NT2/D1 (cell line): ENCODE measurements around the gene NR1H3.

Experiments
- DNase-seq: peaks from one replicate; pipeline ENCODE4 v3.0.0-alpha.2; 2011; ENCODE audit warnings: low read depth, low spot score
- H3K27me3 ChIP-seq: 2 replicates; pipeline ENCODE4 v1.6.0; 2011; ENCODE audit warnings: mild to moderate bottlenecking; ENCODE audit not compliant: insufficient read length, insufficient read depth
- H3K36me3 ChIP-seq: 2 replicates; pipeline ENCODE4 v1.6.1; 2011; ENCODE audit warnings: mild to moderate bottlenecking, low read length, mixed read lengths; ENCODE audit not compliant: insufficient read depth, insufficient read length
- H3K4me1 ChIP-seq: 2 replicates; pipeline ENCODE4 v1.5.1; 2011; ENCODE audit not compliant: insufficient read depth, insufficient read length
- H3K4me3 ChIP-seq: 2 replicates; pipeline ENCODE4 v1.5.1; 2011; ENCODE audit warnings: low read depth; ENCODE audit not compliant: insufficient read length
- H3K9ac ChIP-seq: 2 replicates; pipeline ENCODE4 v1.6.0; 2011; ENCODE audit warnings: low read depth; ENCODE audit not compliant: insufficient read length
- H3K9me3 ChIP-seq: 2 replicates; pipeline ENCODE4 v1.5.1; 2011; ENCODE audit warnings: mild to moderate bottlenecking, low read length; ENCODE audit not compliant: insufficient read depth
- SUZ12 ChIP-seq: IDR thresholded peaks from 2 replicates; pipeline ENCODE4 v1.6.1; 2011; ENCODE audit not compliant: insufficient read length, insufficient read depth; ENCODE audit errors: extremely low read depth
- YY1 ChIP-seq: IDR thresholded peaks from 2 replicates; pipeline ENCODE4 v1.6.1; 2011; ENCODE audit not compliant: insufficient read length, insufficient read depth
- ZNF274 ChIP-seq: IDR thresholded peaks from 2 replicates; pipeline ENCODE4 v1.6.1; 2011; ENCODE audit warnings: mild to moderate bottlenecking, low read depth, low read length

The NR1H3 gene

DNA sequence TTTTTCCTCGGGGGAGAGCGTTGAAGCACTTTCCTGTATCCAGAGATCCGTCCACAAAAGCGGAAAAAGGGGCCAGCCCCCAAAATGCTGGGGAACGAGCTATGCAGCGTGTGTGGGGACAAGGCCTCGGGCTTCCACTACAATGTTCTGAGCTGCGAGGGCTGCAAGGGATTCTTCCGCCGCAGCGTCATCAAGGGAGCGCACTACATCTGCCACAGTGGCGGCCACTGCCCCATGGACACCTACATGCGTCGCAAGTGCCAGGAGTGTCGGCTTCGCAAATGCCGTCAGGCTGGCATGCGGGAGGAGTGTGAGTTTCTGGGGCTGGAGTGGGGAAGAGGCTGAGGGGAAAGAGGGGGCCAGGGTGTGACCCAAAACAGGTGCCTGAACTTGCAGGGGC lies 2.6 kb downstream of the NR1H3 start:
- DNase-seq = no peak
- Histone ChIP-seq H3K27me3 (no peaks in the 10 kb centered on the region), H3K4me1 (peaks cover 16% of the 10 kb centered on the region), H3K9ac (no peak overlapping the region), H3K4me3 (no peak overlapping the region), H3K36me3 (peaks cover 25% of the 10 kb centered on the region), H3K9me3 (no peaks in the 10 kb centered on the region)
- TF ChIP-seq SUZ12 (no peak), ZNF274 (no peak), YY1 (no peak)

DNA sequence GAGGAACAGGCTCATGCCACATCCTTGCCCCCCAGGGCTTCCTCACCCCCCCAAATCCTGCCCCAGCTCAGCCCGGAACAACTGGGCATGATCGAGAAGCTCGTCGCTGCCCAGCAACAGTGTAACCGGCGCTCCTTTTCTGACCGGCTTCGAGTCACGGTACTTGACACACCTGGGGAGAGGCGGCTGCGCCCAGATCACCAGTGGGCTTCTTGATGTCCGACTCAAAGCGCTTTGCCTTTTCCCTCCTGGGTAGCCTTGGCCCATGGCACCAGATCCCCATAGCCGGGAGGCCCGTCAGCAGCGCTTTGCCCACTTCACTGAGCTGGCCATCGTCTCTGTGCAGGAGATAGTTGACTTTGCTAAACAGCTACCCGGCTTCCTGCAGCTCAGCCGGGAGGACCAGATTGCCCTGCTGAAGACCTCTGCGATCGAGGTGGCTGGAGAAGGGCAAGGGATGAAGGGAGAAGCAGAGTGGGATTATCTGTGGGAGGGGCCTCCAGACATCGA lies 3.5 kb downstream of the NR1H3 start:
- Histone ChIP-seq H3K4me3 (no peak overlapping the region), H3K9ac (no peak overlapping the region), H3K27me3 (no peaks in the 10 kb centered on the region), H3K4me1 (peaks cover 16% of the 10 kb centered on the region), H3K36me3 (peaks cover 27% of the 10 kb centered on the region), H3K9me3 (no peaks in the 10 kb centered on the region)
- DNase-seq = no peak
- TF ChIP-seq YY1 = no peak
- TF ChIP-seq SUZ12 = no peak
- TF ChIP-seq ZNF274 = no peak

DNA sequence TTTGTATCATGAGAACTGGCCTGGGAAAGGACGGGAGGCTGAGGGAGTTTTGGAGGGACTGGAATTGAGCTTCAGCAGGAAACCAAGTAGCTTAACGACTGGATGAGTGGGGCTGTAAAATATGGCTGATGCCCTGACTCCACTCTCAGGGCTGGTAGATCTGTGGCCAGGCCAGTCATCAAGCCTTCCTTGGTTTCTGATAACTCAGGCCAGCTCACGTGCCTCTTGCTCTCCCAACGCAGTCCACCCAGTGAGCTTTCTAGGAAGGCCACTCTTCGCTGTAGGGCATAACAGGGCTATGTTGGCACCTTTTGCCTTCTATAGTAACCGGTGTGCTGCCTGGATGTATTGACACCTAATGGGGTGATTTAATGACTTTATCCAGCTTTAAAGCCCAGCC lies 6.3 kb downstream of the NR1H3 start:
- no peak overlapping the region for H3K9ac ChIP-seq
- no peaks in the 10 kb centered on the region for H3K27me3 ChIP-seq
- H3K9me3 ChIP-seq = no peaks in the 10 kb centered on the region
- TF ChIP-seq YY1 (no peak), SUZ12 (no peak), ZNF274 (no peak)
- no peak for DNase-seq
- no peak overlapping the region for H3K4me3 ChIP-seq
- peaks cover 26% of the 10 kb centered on the region for H3K36me3 ChIP-seq
- peaks cover 16% of the 10 kb centered on the region for H3K4me1 ChIP-seq

DNA sequence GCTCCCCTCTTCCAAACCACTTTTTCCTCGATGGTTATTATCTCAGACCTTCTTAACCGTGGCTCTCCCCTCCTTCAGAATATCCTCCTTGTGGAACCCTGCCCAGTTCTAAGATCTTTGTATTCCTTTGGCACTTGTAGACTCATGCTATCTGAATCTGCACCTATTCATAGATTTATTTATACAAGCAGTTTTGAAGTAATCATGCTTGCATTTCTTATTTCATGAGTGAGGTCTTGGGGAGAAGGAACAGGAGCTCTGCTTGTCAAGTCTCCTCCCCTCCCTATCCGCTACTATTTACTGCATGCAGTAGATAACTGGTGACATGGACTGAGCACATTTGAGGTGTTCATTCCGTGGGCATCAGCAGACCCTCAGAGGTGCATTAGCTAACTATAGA lies 6.7 kb downstream of the NR1H3 start:
- Histone ChIP-seq H3K9me3 (no peaks in the 10 kb centered on the region), H3K9ac (no peak overlapping the region), H3K4me3 (no peak overlapping the region), H3K4me1 (peaks cover 13% of the 10 kb centered on the region), H3K27me3 (no peaks in the 10 kb centered on the region), H3K36me3 (peaks cover 26% of the 10 kb centered on the region)
- DNase-seq = no peak
- TF ChIP-seq YY1 = no peak
- no peak for TF ChIP-seq ZNF274
- no peak for TF ChIP-seq SUZ12

DNA sequence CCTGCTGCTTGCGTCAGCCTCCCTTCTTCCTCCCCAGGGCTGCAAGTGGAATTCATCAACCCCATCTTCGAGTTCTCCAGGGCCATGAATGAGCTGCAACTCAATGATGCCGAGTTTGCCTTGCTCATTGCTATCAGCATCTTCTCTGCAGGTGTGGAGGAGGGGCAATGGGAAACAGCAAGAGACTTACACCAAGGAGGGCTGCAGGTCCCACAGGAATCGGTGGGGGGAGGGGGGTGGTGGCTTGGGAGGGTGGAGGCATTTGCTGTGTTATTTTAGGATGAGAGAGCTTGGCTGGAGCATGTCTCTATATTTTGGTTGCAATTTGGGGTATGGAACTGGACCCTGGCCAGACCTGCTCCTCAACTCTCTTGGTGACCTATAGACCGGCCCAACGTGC lies 10.1 kb downstream of the NR1H3 start:
- H3K4me3 ChIP-seq = no peak overlapping the region

DNA sequence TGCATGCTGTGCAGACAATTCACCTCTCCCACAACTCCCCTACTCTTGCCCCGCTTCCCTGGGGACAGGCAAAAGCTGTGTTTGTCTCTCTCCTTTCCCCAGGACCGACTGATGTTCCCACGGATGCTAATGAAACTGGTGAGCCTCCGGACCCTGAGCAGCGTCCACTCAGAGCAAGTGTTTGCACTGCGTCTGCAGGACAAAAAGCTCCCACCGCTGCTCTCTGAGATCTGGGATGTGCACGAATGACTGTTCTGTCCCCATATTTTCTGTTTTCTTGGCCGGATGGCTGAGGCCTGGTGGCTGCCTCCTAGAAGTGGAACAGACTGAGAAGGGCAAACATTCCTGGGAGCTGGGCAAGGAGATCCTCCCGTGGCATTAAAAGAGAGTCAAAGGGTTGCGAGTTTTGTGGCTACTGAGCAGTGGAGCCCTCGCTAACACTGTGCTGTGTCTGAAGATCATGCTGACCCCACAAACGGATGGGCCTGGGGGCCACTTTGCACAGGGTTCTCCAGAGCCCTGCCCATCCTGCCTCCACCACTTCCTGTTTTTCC lies 10.7 kb downstream of the NR1H3 start:
- Histone ChIP-seq H3K9ac (peak overlapping the region; percentile 68), H3K4me3 (no peak overlapping the region), H3K4me1 (peaks cover 16% of the 10 kb centered on the region), H3K27me3 (no peaks in the 10 kb centered on the region), H3K36me3 (peaks cover 4% of the 10 kb centered on the region), H3K9me3 (no peaks in the 10 kb centered on the region)
- TF ChIP-seq YY1 = no peak
- TF ChIP-seq SUZ12 = no peak
- TF ChIP-seq ZNF274 = no peak
- DNase-seq = no peak

More for the DNA sequence above, 10.1 kb downstream of the NR1H3 start:
- Histone ChIP-seq H3K36me3 (peaks cover 7% of the 10 kb centered on the region), H3K4me1 (peaks cover 16% of the 10 kb centered on the region), H3K9ac (peak overlapping the region; percentile 68), H3K27me3 (no peaks in the 10 kb centered on the region), H3K9me3 (no peaks in the 10 kb centered on the region)
- DNase-seq = no peak
- no peak for TF ChIP-seq SUZ12
- no peak for TF ChIP-seq YY1
- TF ChIP-seq ZNF274 = no peak

DNA sequence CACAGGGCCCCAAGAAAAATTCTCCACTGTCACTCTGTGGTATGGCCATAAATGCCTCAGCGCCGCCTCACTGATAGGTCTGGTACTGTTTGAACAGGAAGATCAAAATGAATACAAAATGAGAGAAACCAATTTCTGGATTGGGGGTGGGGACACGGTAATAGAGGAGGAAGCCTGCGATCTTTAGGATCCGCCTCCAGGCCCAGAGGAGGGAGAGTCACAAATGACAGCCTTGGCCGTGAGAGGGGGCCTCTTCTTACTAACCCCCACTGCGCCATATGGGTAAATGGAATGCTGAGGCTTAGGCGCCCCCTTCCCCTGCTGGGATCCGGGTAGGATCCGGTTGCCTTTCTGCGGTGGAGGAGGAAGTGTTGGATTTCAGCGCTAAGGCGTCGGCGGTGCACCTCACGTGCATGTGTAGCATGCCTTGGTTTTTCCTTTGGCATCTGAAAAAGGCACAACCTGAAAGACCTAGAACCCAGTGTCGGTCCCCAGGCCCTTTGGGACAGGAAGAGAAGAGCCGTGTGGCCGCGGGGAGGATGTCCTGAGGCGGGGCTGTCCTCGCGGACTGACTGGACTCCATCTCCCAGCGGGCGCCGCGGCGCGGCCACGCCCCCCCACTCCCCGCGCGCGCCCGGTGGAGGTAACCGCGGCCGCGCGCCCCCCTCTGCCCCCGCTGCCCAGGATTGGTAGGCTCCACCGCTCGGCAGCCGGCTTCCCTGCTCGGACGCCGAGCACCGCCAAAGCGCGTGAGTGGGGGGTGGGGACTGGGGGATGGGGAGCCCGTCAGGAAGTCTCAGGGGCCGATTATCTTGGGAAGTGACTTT lies 11.4 kb downstream of the NR1H3 start:
- Histone ChIP-seq H3K27me3 (no peaks in the 10 kb centered on the region), H3K4me3 (peak overlapping the region; percentile 47), H3K4me1 (peaks cover 16% of the 10 kb centered on the region), H3K9me3 (no peaks in the 10 kb centered on the region), H3K9ac (peak overlapping the region; percentile 90), H3K36me3 (peaks cover 9% of the 10 kb centered on the region)
- peak; percentile 84 for DNase-seq
- TF ChIP-seq YY1 (no peak), ZNF274 (no peak), SUZ12 (no peak)
